ENCODE data around the gene ZYG11B.
"Not testable (repeated sequence)": the region's sequence is repeated elsewhere in the genome, so short reads cannot be mapped to it uniquely, and the experiment has no call there.

ZYG11B gene

GRCh38 chr1:52852854-52853253 lies 126.6 kb downstream of the ZYG11B start:
- no peak for DNase-seq (ENCODE audit: low read depth)

GRCh38 chr1:52855584-52855983 lies 129.3 kb downstream of the ZYG11B start:
- no peak for DNase-seq (ENCODE audit: low read depth)

GRCh38 chr1:52856026-52856425 lies 129.8 kb downstream of the ZYG11B start:
- DNase-seq (ENCODE audit: low read depth): no peak

GRCh38 chr1:52857443-52857842 lies 131.2 kb downstream of the ZYG11B start:
- no peak for DNase-seq (ENCODE audit: low read depth)

- no peak for DNase-seq (ENCODE audit: low read depth)
These were observed 136.6 kb downstream of the ZYG11B start for GRCh38 chr1:52862666-52863458.

- DNase-seq (ENCODE audit: low read depth): no peak
These were observed 141.0 kb downstream of the ZYG11B start for GRCh38 chr1:52867087-52867863.

GRCh38 chr1:52869727-52870126 lies 143.5 kb downstream of the ZYG11B start:
- DNase-seq (ENCODE audit: low read depth): not testable (repeated sequence)

- no peak for DNase-seq (ENCODE audit: low read depth)
These were observed 150.6 kb downstream of the ZYG11B start for GRCh38 chr1:52876843-52877242.
